ENCODE results near the gene MICB. TPM values are rescaled to one million over a fixed set of nuclear protein-coding genes. Genes with fewer than 3 reads are reported as not detected.

The MICB gene
- total RNA-seq, 1 donor from 2014 or later: 5.8 TPM

DNA sequence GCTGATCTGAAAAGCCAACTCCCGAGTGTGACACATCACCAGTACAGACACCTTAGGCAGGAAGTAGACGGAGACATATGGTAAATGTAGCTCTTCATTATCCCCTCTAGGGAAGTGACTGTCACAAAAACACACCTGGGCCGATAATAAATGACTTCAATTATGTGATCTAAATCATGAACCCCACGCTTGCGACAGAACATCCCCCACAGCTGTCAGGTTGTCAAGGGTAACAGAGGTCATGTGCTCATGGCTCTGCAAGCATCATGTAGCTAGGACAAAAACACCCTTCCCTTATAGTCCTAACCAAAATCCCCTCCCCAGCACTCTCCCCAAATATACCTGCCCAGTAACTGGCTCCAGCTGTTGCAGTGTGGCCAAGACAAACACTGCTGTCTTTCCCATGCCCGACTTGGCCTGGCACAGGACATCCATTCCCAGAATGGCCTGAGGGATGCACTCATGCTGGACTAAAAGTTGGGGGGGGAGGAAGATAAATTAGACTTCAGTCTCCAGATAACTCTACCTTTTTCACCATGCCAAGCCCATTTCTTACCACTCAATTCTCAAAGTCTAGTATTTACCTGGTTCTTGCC, 41.0 kb downstream of the MICB start:
- no peak overlapping the region for H3K27ac ChIP-seq (ENCODE audit: low read depth, low read length)
- no peak for DNase-seq (ENCODE audit: low read depth)
- peaks cover 29% of the 10 kb centered on the region for H3K4me1 ChIP-seq (ENCODE audit: insufficient read depth, low read length)
- H3K27me3 Mint-ChIP-seq (ENCODE audit: low read depth, unreplicated experiment): no peaks in the 10 kb centered on the region
- H3K79me2 ChIP-seq (ENCODE audit: insufficient read depth, low read length): peaks cover 78% of the 10 kb centered on the region
- H3K27me3 ChIP-seq (ENCODE audit: insufficient read depth, low read length): no peaks in the 10 kb centered on the region
- H2AFZ ChIP-seq (ENCODE audit: low read depth, low read length): no peak overlapping the region
- H3K9ac ChIP-seq (ENCODE audit: low read length): peak overlapping the region; percentile 96
- FAIRE-seq: no peak
- H3K9me3 ChIP-seq (ENCODE audit: insufficient read depth, low read depth, low read length): no peaks in the 10 kb centered on the region
- no peaks in the 10 kb centered on the region for H3K9me3 Mint-ChIP-seq (ENCODE audit: unreplicated experiment)
- peaks cover 29% of the 10 kb centered on the region for H3K4me1 Mint-ChIP-seq (ENCODE audit: low read depth, unreplicated experiment)
- peak overlapping the region; percentile 100 for H3K4me3 Mint-ChIP-seq (ENCODE audit: unreplicated experiment)
- peaks cover 70% of the 10 kb centered on the region for H4K20me1 ChIP-seq (ENCODE audit: insufficient read depth, low read length)
- H3K36me3 ChIP-seq (ENCODE audit: insufficient read depth, low read length): peaks cover 53% of the 10 kb centered on the region
- H3K27ac Mint-ChIP-seq (ENCODE audit: unreplicated experiment): peak overlapping the region; percentile 48
- peak overlapping the region; percentile 95 for H3K4me2 ChIP-seq (ENCODE audit: low read length)
- peak overlapping the region; percentile 84 for H3K4me3 ChIP-seq (ENCODE audit: insufficient read depth, low read depth, low read length)
- H3K36me3 Mint-ChIP-seq (ENCODE audit: low read depth, unreplicated experiment): peaks cover 35% of the 10 kb centered on the region
- TF ChIP-seq, protein P1, sequence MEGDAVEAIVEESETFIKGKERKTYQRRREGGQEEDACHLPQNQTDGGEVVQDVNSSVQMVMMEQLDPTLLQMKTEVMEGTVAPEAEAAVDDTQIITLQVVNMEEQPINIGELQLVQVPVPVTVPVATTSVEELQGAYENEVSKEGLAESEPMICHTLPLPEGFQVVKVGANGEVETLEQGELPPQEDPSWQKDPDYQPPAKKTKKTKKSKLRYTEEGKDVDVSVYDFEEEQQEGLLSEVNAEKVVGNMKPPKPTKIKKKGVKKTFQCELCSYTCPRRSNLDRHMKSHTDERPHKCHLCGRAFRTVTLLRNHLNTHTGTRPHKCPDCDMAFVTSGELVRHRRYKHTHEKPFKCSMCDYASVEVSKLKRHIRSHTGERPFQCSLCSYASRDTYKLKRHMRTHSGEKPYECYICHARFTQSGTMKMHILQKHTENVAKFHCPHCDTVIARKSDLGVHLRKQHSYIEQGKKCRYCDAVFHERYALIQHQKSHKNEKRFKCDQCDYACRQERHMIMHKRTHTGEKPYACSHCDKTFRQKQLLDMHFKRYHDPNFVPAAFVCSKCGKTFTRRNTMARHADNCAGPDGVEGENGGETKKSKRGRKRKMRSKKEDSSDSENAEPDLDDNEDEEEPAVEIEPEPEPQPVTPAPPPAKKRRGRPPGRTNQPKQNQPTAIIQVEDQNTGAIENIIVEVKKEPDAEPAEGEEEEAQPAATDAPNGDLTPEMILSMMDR (IDR thresholded peaks at IDR 0.05; ENCODE audit: insufficient read depth, low read depth, low read length): no peak
- TF ChIP-seq EZH2 (IDR thresholded peaks at IDR 0.05; ENCODE audit: insufficient read depth, low read length): no peak

DNA sequence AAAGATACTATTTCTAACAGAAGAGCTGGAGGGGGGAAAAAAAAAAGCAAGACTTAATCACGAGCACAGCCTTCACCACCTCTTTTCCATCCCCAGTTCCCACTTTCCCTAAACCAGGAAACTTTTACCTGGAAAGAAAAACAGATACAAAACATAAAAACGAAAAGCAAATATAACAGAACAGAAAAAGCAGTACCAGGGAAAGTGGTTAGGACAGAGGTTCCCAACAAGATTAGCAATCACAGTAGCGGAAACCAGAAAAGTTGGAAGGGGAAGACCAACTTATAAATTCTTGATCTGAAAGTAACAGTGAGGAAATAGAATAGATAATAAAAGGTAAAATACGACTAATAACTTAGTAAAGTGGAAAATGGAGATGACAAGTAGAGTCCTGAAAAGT, 42.7 kb downstream of the MICB start:
- Mint-ChIP-seq H3K4me1 (ENCODE audit: low read depth, unreplicated experiment) (peaks cover 30% of the 10 kb centered on the region), H3K27me3 (ENCODE audit: low read depth, unreplicated experiment) (no peaks in the 10 kb centered on the region), H3K36me3 (ENCODE audit: low read depth, unreplicated experiment) (peaks cover 30% of the 10 kb centered on the region), H3K27ac (ENCODE audit: unreplicated experiment) (peak overlapping the region; percentile 98), H3K4me3 (ENCODE audit: unreplicated experiment) (peak overlapping the region; percentile 100), H3K9me3 (ENCODE audit: unreplicated experiment) (no peaks in the 10 kb centered on the region)
- Histone ChIP-seq H3K27me3 (ENCODE audit: insufficient read depth, low read length) (no peaks in the 10 kb centered on the region), H3K9ac (ENCODE audit: low read length) (peak overlapping the region; percentile 96), H3K9me3 (ENCODE audit: insufficient read depth, low read depth, low read length) (no peaks in the 10 kb centered on the region), H2AFZ (ENCODE audit: low read depth, low read length) (no peak overlapping the region), H3K4me3 (ENCODE audit: insufficient read depth, low read depth, low read length) (peak overlapping the region; percentile 84), H3K27ac (ENCODE audit: low read depth, low read length) (peak overlapping the region; percentile 98), H4K20me1 (ENCODE audit: insufficient read depth, low read length) (peaks cover 53% of the 10 kb centered on the region), H3K36me3 (ENCODE audit: insufficient read depth, low read length) (peaks cover 37% of the 10 kb centered on the region), H3K4me1 (ENCODE audit: insufficient read depth, low read length) (peaks cover 29% of the 10 kb centered on the region), H3K4me2 (ENCODE audit: low read length) (peak overlapping the region; percentile 95), H3K79me2 (ENCODE audit: insufficient read depth, low read length) (peaks cover 61% of the 10 kb centered on the region)
- TF ChIP-seq, protein P1 (IDR thresholded peaks at IDR 0.05; ENCODE audit: insufficient read depth, low read depth, low read length): no peak
- no peak for TF ChIP-seq EZH2 (IDR thresholded peaks at IDR 0.05; ENCODE audit: insufficient read depth, low read length)
- DNase-seq (ENCODE audit: low read depth): no peak
- no peak for FAIRE-seq

DNA sequence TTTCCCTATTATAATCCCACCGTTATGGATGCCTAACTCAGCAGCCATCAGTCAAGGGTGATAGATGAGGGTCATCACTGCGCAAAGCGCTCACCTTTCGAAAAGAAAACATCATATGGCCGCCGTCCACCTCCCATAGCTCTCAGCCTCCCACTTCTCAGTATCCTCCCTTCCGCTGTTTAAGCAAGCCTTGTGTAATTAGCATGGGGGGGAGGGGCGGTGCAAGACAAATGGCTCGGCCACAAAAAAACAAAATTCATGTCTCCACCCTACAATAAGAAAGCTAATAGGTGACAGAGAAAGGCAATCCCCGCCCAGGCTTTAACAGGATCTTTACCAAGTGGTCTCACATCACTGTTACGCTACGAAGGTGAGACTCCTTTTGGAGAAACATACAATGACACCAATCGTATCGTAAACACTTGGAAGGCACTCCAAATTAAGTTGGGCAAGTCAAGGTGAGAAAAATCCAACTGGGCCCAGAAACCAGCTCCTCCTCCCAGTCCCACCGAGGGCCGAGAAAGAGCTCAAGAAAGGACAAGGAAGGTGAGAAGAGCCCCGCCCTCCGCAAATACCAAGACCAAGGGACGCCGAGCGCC, 43.2 kb downstream of the MICB start:
- H3K9me3 Mint-ChIP-seq (ENCODE audit: unreplicated experiment): no peaks in the 10 kb centered on the region
- Histone ChIP-seq H3K4me2 (ENCODE audit: low read length) (peak overlapping the region; percentile 95), H3K27me3 (ENCODE audit: insufficient read depth, low read length) (no peaks in the 10 kb centered on the region), H3K4me3 (ENCODE audit: insufficient read depth, low read depth, low read length) (peak overlapping the region; percentile 84), H3K9me3 (ENCODE audit: insufficient read depth, low read depth, low read length) (no peaks in the 10 kb centered on the region), H3K9ac (ENCODE audit: low read length) (peak overlapping the region; percentile 96), H3K36me3 (ENCODE audit: insufficient read depth, low read length) (peaks cover 32% of the 10 kb centered on the region), H4K20me1 (ENCODE audit: insufficient read depth, low read length) (peaks cover 47% of the 10 kb centered on the region), H3K27ac (ENCODE audit: low read depth, low read length) (peak overlapping the region; percentile 98), H3K4me1 (ENCODE audit: insufficient read depth, low read length) (peaks cover 32% of the 10 kb centered on the region), H2AFZ (ENCODE audit: low read depth, low read length) (peak overlapping the region; percentile 80), H3K79me2 (ENCODE audit: insufficient read depth, low read length) (peaks cover 56% of the 10 kb centered on the region)
- DNase-seq (ENCODE audit: low read depth) (peak; percentile 26), FAIRE-seq (no peak)
- peaks cover 30% of the 10 kb centered on the region for H3K4me1 Mint-ChIP-seq (ENCODE audit: low read depth, unreplicated experiment)
- H3K4me3 Mint-ChIP-seq (ENCODE audit: unreplicated experiment): peak overlapping the region; percentile 100
- TF ChIP-seq, protein P1 (IDR thresholded peaks at IDR 0.05; ENCODE audit: insufficient read depth, low read depth, low read length): no peak
- no peak for TF ChIP-seq EZH2 (IDR thresholded peaks at IDR 0.05; ENCODE audit: insufficient read depth, low read length)
- H3K27me3 Mint-ChIP-seq (ENCODE audit: low read depth, unreplicated experiment): no peaks in the 10 kb centered on the region
- H3K36me3 Mint-ChIP-seq (ENCODE audit: low read depth, unreplicated experiment): peaks cover 26% of the 10 kb centered on the region
- H3K27ac Mint-ChIP-seq (ENCODE audit: unreplicated experiment): peak overlapping the region; percentile 98
